Prostate gland (tissue), 2 donors: ENCODE data around the gene CCDC157.

ENCODE experiments used
- POLR2A ChIP-seq: fragments of 450-650 bp; IDR thresholded peaks from one replicate; pipeline ENCODE4 v1.6.1; 2016; ENCODE audit warnings: antibody characterized with exemption, mild to moderate bottlenecking
- TF ChIP-seq, protein P1 (sequence below), 4 experiments: fragments of 200-600 bp in 2 of 4; fragments of 450-650 bp in 2 of 4; sonication (generic) in 2 of 4; IDR thresholded peaks; 1 replicate in 3 of 4; 2 replicates in 1 of 4; pipeline ENCODE4 v1.5.1; 2016 to 2019; ENCODE audit warnings: antibody characterized with exemption in 4 of 4, mild to moderate bottlenecking in 2 of 4, moderate library complexity in 2 of 4

DNA sequence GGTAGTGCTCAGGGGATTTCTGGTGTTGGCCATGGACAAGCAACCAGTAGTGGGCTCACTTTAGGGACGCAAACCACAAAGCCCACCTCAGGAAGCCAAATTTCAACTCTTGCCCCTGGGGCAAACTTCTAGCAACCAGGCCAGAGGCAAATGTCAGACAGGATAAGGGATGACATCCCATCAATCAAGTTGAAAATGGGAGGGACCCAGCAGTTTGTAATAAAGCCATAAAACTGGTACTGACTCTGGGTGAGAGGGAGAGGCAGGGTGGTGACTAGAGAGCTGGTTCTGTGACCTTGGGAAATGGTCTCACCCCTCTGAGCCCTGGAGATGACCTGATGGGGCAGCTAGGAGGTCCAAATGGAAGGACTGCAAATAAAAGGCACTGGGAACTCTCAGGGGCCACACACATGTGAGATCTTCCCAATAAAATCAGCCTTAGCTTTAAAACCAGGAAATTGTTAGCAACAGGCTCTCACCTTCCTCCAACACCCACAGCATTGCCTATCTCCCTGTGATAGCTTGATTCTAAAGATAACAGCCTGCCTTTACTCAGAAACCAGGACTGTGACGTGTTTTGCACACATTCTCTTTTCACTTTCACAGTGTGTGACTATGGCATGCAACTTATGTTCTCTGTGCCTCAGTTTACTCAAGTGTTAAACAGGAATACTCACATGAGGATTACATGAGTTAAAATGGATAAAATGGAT lies 23.7 kb upstream of the CCDC157 start:
- TF ChIP-seq, protein P1, sequence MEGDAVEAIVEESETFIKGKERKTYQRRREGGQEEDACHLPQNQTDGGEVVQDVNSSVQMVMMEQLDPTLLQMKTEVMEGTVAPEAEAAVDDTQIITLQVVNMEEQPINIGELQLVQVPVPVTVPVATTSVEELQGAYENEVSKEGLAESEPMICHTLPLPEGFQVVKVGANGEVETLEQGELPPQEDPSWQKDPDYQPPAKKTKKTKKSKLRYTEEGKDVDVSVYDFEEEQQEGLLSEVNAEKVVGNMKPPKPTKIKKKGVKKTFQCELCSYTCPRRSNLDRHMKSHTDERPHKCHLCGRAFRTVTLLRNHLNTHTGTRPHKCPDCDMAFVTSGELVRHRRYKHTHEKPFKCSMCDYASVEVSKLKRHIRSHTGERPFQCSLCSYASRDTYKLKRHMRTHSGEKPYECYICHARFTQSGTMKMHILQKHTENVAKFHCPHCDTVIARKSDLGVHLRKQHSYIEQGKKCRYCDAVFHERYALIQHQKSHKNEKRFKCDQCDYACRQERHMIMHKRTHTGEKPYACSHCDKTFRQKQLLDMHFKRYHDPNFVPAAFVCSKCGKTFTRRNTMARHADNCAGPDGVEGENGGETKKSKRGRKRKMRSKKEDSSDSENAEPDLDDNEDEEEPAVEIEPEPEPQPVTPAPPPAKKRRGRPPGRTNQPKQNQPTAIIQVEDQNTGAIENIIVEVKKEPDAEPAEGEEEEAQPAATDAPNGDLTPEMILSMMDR (IDR thresholded peaks at IDR 0.05) = no peak
- no peak for TF ChIP-seq POLR2A
